ENCODE data around the gene USP12.

Gene USP12

DNA sequence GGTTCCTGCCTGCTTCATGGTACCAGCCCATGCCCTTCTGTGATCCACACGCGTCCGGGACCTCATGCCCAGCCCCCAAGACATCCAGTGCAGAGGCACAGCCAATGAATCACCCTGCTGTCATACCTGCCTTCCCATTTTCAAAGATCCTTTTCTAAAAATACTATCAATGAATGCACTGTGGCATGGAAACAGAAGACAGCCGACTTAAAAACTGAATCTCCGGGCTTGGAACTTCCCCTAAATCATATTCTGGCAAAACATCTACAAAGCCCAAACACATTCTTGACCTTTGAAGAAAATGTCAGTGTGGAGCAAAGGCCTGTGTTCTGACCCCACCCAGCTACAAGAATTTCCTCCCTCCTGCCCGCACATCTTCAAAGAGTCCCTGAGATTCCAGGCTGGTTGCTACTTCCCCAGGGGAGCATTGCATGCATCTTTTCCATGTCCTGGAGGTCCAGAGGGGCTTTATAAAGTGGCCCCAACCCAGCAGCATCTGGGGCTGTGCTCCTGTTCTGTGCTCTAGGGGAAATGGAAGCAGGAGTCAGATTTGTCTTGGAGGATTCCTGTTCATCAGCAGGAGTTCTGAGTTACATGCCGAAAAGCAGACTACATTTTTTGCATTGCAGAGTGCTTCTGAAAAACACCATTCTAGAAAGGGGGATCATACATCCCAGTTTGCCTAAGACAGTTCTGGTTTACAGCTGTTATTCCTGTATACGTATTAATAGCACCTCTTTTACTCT lies 135.2 kb downstream of the USP12 start:
- DNase-seq (ENCODE audit: low read depth in 2 of 2), result no peak

DNA sequence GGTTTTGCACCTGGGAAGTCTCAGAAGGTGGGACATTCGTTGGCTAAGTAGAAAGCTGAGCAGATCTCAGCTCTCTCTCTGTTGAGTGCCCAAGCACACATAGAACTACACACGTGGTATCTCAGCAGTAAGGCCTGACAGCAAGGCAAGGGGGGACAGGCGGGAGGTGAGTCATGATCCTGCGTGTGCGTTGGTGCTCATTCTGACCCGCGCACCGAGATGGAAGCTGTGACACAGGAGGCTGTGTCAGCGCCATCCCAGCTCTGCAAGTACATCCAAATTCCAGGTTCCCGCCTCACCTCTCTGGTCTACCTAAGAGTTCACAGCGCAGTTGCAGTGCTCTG lies 135.7 kb downstream of the USP12 start:
- DNase-seq (ENCODE audit: low read depth in 2 of 2), result no peak

DNA sequence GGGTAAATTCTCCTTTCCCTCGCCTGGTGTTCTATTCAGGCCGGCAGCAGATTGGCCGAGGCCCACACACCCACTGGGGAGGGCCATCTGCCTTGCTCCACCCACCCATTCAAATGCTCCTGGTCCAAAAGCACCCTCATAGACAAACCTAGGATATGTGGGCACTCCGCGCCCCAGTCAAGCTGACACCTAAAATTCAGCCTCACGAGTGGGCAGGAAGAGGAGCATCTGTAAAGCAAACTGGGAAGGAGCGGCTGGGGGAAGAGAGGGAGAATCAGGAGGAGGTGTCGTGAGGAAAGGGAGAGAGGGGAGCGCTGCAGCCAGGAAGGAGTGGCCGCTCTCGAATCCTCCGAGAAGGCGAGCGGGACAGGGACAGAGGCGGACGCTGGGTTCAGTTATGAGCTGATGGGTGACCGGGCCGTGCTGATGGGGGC lies 136.9 kb downstream of the USP12 start:
- DNase-seq (ENCODE audit: low read depth in 2 of 2), result no peak

DNA sequence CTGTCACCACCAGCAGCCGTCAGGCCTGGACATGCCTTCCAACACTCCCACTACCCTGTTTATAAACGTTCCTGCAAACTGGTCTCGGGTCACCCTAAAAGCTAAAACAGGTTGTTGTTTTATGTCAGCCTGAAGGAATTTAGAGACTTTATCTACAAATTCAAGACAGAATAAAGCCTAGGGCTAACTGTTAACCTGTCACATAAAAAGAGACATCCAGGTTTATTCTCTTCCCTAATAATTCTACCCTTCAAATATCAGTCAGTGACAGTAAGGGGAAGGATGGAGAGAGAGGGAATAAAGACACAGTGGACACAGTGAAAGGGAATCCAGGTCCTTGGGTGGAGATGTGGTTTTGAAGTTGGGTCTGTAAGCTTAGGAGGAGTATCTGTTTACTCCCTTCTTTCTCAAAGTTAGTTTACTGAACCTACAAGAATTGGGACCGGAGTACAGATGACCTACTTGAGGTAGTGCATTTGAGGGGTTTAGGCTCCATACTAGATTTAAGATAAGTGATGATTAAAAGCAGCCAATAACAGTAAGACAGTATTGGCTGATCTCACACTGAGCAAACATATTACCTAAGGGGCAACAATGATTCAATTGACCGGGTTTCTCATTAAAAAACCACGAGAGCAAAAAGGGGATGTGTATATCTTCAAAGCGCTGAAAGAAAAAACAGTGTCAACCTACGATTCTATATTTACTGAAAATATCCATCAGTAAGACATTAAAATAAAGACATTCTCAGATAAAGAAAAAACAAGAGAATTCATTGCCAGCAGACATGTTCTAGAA lies 142.7 kb downstream of the USP12 start:
- DNase-seq (ENCODE audit: low read depth in 2 of 2), result no peak

DNA sequence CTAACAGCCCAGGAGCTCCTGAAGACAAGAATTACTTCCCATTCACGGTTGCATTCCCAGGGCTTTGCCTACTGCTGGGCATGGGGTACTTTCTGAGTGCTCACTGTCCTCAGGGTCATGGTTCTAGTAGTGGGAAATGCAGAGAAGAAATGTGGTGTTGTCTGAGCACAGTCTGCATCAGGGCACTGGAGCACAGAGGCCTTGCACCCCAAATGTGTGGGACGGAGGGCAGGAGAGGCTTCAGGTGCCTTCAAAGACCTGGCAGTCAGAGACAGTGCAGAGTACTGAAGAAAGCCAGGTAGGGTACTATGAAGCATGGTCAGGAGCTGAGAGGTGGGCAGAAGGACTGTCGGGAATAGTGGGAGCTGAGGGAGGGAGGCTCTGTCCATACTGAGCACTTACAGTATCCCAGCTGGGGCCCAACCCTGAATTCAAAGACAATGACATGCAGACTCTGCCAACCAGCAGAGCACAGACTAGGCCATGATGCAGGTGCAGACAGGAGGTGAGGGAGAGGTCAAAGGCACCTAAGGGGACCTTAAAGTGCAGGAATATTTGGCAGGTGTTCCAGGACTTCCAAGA lies 144.4 kb downstream of the USP12 start:
- DNase-seq (ENCODE audit: low read depth in 2 of 2), result no peak

DNA sequence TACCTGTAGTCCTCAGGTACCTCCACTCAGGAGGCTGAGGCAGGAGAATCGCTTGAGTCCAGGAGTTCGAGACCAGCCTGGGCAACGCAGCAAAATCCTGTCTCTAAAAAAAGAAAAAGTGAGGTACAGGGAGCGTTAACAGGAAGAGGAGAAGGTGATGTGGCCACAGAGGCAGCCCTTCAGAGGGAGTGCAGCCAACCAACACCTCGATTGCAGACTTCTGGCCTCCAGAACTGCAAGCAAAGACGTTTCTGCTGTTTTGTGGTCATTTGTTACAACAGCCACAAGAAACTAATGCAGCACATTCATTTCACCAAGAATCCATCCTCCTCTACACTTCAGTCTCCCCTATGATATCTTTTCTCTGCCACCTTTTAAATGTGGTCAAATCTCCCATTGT lies 145.2 kb downstream of the USP12 start:
- no peak for DNase-seq (ENCODE audit: low read depth in 2 of 2)

DNA sequence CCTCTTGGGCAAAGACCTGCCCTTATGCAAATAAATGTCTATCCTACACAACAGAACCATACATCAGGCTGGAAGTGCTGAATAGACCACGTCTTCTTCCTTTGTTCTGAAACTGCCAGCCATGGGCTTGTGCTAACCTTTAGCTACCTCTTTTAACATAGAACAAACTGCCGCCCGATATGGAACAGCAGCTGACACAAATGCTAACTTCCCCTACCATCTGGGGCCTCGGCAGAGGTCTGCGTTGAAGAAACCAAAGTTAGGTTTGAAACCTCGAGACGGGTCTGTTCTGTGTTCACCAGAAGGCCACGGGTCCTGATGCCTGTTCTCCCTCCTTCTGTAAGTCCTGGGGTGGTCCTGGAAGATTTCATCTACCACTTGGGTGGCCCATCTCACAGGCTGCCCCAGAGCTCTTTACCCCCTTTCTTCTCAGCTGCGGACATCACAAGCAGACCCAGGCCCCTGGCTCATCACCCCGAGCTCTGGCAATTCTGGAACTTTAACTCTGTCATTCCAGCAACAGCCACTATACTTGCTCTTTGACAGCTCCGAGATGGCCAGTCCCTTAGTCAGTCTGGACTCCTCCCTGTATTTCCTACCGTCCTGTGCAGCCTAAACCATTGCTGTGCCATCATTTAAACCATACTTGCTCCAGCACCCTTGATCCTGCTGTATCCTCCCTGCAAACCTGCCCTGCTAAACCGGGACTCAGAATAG lies 146.7 kb downstream of the USP12 start:
- DNase-seq (ENCODE audit: low read depth in 2 of 2), result no peak

DNA sequence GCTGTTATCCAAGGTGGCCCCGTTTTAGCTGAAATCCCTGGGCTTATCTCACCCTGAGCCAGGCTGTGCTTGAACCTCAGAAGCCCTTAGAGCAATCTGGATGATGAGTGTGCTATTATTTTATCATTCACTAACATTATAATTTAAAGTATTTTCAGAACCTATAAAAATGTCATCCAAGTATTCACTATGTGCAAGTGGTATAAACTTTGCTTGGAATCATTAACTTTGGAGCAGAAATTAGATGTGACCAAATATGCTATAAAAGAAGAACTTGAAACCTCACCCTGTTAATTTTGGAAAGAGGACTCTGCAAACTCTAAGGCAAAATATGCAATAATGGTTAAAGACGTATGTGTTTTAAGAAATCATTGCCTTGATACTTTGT lies 147.5 kb downstream of the USP12 start:
- DNase-seq (ENCODE audit: low read depth in 2 of 2), result no peak

DNA sequence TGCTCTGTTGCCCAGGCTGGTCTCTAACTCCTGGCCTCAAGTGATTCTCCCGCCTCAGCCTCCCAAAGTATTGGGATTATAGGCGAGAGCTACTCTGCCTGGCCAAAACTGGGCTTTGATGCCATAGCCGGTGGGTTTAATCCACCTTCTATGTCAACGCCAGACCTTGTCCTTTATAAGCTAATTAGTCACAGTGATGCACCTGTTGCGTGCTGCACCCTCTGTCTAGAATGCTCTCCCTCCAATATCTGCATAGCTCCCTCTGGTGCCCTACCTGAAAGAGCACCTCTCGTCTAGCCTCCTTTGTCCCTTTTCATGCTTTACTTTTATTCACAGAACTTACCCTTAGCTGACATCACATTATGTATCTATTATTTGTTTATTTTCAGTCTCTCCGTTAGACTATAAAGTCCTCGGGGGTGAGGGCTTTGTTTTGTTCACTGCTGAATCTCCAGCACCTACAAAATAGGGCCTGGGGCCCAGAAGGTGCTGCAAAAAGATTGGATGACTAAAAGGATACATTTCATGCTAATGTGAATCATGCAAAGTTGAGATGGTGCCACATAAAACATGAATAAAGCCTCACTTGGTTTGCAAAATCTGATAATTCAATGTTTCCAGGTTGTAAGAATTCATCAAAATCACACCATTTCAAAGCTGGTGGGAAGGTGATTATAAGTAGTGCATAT lies 148.1 kb downstream of the USP12 start:
- no peak for DNase-seq (ENCODE audit: low read depth in 2 of 2)

DNA sequence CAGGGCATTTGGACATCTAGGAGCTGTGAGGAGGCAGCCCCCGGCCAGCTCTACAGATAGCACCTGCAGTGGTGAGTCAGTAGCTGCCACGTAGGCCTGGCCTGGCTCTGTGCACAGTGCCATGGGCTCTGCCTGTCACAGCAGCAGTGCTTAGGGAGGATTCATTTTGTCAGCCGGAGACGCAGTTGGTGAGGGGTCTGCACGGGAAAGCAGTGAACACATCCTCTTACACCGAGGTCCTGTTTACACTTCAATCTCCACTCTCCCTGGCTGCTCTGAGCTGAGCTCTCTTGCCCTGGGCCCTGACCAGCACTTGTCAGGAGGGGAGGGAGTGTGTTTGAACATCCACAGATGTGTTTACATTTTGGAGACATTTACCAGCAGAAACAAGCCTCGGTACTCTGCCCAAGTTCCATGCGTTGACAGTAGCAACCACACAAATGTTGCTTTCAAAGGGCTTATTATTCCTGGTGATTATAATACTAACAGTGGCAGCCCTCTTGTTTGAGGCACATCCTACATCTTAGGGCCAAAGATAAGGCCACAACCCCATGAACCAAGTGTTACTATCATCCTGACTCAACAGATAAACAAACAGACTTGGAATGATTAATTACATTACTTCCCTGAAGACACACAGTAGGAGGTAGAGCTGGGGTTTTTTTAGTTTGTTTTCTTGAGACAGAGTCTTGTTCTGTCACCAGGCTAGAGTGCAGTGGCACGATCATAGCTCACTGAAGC lies 148.9 kb downstream of the USP12 start:
- no peak for DNase-seq (ENCODE audit: low read depth in 2 of 2)

DNA sequence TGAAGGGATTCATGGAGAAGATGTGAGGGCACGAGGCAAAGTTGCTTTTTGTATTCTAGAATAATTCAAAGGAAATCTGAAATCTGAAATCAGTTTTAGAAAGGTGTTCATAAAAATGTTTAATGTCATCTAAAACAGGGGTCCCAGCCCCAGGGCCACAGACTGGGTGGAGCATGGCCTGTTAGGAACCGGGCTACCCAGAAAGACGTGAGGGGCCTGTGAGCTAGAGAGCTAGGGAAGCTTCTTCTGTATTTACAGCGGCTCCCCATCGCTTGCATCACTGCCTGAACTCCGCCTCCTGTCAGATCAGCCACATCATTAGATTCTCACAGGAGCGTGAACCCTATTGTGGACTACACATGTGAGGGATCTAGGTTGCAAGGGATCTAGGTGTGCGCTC lies 151.2 kb downstream of the USP12 start:
- no peak for DNase-seq (ENCODE audit: low read depth in 2 of 2)

DNA sequence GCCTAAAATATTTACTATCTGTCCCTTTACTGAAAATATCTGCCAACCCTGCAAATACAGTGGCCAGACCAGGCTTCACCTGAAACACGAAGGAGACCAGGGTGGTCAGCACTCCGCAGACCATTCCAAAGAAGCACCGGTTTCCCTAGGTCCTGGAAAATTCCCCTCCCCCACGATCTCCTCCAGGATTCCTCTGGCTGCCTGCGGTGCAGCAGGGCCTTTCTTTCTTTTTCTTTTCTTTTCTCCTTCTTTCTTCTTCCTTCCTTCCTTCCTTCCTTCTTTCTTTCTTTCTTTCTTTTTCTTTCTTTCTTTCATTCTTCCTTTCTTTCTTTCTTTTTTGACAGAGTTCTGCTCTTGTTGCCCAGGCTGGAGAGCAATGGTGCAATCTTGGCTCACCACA lies 152.7 kb downstream of the USP12 start:
- no peak for DNase-seq (ENCODE audit: low read depth in 2 of 2)

DNA sequence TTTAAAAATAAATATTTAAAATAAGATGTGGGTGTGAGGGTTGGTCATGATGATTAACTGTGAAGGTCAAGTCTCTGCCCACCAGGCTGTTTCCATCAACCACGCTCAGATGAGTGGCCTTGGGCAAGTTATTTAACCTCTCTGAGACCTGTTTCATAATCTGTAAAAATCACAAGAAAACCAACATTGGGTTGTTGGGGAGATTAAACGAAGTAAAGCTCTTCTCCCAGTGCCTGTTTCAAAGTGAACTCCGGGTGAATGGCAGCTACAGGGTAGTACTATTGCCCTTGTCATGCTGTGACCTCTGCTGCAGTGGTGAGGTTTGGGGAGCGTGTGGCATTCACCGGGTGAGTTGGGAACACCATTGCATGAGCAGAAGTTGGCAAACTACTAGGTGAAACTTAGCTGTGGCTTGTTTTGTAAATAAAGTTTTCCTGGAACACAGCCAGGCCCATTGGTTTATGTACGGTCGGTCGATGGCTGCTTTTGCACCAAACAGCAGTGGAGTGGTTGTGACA lies 153.2 kb downstream of the USP12 start:
- no peak for DNase-seq (ENCODE audit: low read depth in 2 of 2)

DNA sequence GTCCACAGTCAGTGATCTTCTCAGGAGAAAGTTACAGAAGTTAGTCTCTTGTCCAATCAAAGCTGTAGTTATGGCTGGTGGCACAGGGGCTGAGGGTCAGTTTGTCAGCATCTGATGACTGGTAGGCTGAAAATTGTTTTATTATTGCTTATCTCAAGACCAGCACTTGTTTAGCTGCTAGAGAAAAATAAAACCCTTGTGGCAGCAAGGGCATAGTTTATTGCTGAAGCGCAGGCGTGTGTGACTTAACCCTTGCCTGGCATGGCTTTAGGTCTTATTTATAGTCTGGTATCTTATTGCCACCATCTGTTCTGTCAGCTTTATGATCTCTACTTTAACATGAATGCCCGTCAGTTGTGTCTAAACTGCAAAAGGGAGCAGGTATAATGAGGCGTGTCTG lies 154.7 kb downstream of the USP12 start:
- DNase-seq (ENCODE audit: low read depth in 2 of 2), result no peak
